HepG2 (cell line): ENCODE measurements around the gene ANKRD42. TPM values are rescaled to one million over a fixed set of nuclear protein-coding genes. Genes with fewer than 3 reads are reported as not detected.

Source experiments
- ATF1 ChIP-seq: IDR thresholded peaks from 2 replicates; pipeline ENCODE4 v1.6.1; 2016; ENCODE audit warnings: mild to moderate bottlenecking, control low read depth
- RARA ChIP-seq: IDR thresholded peaks from 2 replicates; pipeline ENCODE4 v1.6.1; 2016; ENCODE audit warnings: missing genetic modification reagents, missing compliant biosample characterization
- RFX5 ChIP-seq: IDR thresholded peaks from 2 replicates; pipeline ENCODE4 v1.6.1; 2011; ENCODE audit warnings: low read depth, low read length, improper control_type of control experiment
- SYNCRIP ChIP-seq: fragments of 200-400 bp; formaldehyde crosslinking; IDR thresholded peaks from 2 replicates; pipeline ENCODE4 v1.6.1; 2018; ENCODE audit warnings: mild to moderate bottlenecking, low read depth, low read length; ENCODE audit not compliant: insufficient read depth
- THAP11 ChIP-seq: IDR thresholded peaks from 2 replicates; pipeline ENCODE4 v1.6.1; 2016; ENCODE audit warnings: missing biosample characterization, missing genetic modification reagents
- ZNF225 ChIP-seq: sonication (generic); formaldehyde crosslinking; IDR thresholded peaks from 2 replicates; pipeline ENCODE4 v1.4.0; 2020; ENCODE audit warnings: mild to moderate bottlenecking, missing genetic modification reagents
- ZNF251 ChIP-seq: sonication (generic); formaldehyde crosslinking; IDR thresholded peaks from 2 replicates; pipeline ENCODE4 v1.9.0; 2021; ENCODE audit warnings: mild to moderate bottlenecking, missing genetic modification reagents
- ZNF383 ChIP-seq: sonication (generic); formaldehyde crosslinking; IDR thresholded peaks from 2 replicates; pipeline ENCODE4 v1.4.0; 2020; ENCODE audit warnings: missing genetic modification reagents, mild to moderate bottlenecking, borderline replicate concordance
- ZNF563 ChIP-seq: sonication (generic); formaldehyde crosslinking; IDR thresholded peaks from 2 replicates; pipeline ENCODE4 v1.8.0; 2022; ENCODE audit warnings: mild to moderate bottlenecking, moderate library complexity, missing genetic modification reagents
- ZNF652 ChIP-seq: IDR thresholded peaks from 2 replicates; pipeline ENCODE4 v1.6.1; 2016; ENCODE audit warnings: low read depth, borderline replicate concordance
- ZNF749 ChIP-seq: sonication (generic); formaldehyde crosslinking; IDR thresholded peaks from 2 replicates; pipeline ENCODE4 v1.8.0; 2022; ENCODE audit warnings: mild to moderate bottlenecking, missing genetic modification reagents, moderate library complexity, borderline replicate concordance
- polyA plus RNA-seq, 8 experiments: library from polyadenylated mRNA; depleted of rRNA in 3 of 8; stranded (reverse) in 7 of 8; unstranded in 1 of 8; fragments of >200 nt; fragmentation: Illumina TruSeq in 4 of 8; extraction: Trizol in 4 of 8; gene quantifications; 2 replicates each; pipeline versions ENCODE4 v1.2.1 to v1.2.3, GENCODE V29; 2011 to 2016; ENCODE audit warnings: low read depth in 4 of 8, missing spikeins in 1 of 8, mixed read lengths in 1 of 8; ENCODE audit not compliant: insufficient read depth in 1 of 8
- total RNA-seq, 5 experiments: library from RNA; depleted of rRNA; stranded (reverse); fragments of >200 nt; fragmentation: Illumina TruSeq; extraction: Trizol; gene quantifications; 2 replicates each; pipeline ENCODE4 v1.2.3, GENCODE V29; 2016; ENCODE audit warnings: low read depth in 1 of 5
- TF ChIP-seq, protein P1 (sequence below): sonication (generic); formaldehyde crosslinking; IDR thresholded peaks from 2 replicates; pipeline ENCODE4 v1.4.0; 2020; ENCODE audit warnings: missing genetic modification reagents, borderline replicate concordance
- TF ChIP-seq, protein P2 (sequence below): sonication (generic); formaldehyde crosslinking; IDR thresholded peaks from 2 replicates; pipeline ENCODE4 v1.4.0; 2020; ENCODE audit warnings: missing genetic modification reagents, borderline replicate concordance
- TF ChIP-seq, protein P3 (sequence below): sonication (generic); formaldehyde crosslinking; IDR thresholded peaks from 2 replicates; pipeline ENCODE4 v1.4.0; 2020; ENCODE audit warnings: missing genetic modification reagents, borderline replicate concordance

ANKRD42 gene
- total and polyA plus RNA-seq, 2 of the 13 experiments (the other 11 are each of a cell fraction or from before 2014, with no cell fraction given) = 2.2 to 3.7 TPM

DNA sequence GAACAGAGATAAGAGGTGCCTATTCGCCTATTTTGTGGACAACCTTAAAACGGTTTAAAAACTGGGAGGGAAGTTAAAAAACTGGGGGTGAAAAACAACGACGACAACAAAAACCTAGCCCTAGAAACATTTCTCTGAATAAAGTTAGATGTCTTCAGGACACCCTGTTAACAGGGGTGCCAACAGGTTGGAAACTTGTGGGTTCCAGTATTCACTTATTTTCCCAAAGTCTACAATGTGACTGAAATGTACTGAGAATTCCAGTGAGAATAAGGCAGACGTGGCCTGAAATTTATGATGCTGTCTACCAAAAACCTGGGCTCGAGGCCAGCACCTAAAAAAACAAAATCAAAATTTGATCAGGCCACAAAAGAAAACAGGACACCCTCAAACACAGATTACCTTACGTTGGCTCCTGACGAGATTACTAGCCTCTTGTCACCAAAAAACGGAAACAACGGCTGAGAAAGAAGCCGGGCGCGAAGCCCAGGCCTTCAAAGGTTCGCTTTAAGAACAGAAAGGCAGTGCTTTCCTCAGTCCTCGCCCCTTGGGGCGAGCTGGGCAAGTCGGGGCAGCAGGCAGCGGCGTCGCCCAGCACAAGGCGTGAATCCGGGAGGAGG lies 91.7 kb downstream of the ANKRD42 start (continued):
- TF ChIP-seq, protein P1, sequence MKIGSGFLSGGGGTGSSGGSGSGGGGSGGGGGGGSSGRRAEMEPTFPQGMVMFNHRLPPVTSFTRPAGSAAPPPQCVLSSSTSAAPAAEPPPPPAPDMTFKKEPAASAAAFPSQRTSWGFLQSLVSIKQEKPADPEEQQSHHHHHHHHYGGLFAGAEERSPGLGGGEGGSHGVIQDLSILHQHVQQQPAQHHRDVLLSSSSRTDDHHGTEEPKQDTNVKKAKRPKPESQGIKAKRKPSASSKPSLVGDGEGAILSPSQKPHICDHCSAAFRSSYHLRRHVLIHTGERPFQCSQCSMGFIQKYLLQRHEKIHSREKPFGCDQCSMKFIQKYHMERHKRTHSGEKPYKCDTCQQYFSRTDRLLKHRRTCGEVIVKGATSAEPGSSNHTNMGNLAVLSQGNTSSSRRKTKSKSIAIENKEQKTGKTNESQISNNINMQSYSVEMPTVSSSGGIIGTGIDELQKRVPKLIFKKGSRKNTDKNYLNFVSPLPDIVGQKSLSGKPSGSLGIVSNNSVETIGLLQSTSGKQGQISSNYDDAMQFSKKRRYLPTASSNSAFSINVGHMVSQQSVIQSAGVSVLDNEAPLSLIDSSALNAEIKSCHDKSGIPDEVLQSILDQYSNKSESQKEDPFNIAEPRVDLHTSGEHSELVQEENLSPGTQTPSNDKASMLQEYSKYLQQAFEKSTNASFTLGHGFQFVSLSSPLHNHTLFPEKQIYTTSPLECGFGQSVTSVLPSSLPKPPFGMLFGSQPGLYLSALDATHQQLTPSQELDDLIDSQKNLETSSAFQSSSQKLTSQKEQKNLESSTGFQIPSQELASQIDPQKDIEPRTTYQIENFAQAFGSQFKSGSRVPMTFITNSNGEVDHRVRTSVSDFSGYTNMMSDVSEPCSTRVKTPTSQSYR = no peak
- TF ChIP-seq ZNF652 (CRISPR knock-in tag) (no peak), ZNF383 (CRISPR knock-in tag) (no peak), ZNF563 (CRISPR knock-in tag) (no peak), RFX5 (no peak), SYNCRIP (no peak), ZNF225 (CRISPR knock-in tag) (no peak), ZNF251 (no peak), ZNF749 (CRISPR knock-in tag) (no peak), ATF1 (CRISPR knock-in tag) (no peak), RARA (CRISPR knock-in tag) (0 out of 2 replicates have a peak, but pooled peaks have one; percentile 13), THAP11 (CRISPR knock-in tag) (no peak)
- TF ChIP-seq, protein P2, sequence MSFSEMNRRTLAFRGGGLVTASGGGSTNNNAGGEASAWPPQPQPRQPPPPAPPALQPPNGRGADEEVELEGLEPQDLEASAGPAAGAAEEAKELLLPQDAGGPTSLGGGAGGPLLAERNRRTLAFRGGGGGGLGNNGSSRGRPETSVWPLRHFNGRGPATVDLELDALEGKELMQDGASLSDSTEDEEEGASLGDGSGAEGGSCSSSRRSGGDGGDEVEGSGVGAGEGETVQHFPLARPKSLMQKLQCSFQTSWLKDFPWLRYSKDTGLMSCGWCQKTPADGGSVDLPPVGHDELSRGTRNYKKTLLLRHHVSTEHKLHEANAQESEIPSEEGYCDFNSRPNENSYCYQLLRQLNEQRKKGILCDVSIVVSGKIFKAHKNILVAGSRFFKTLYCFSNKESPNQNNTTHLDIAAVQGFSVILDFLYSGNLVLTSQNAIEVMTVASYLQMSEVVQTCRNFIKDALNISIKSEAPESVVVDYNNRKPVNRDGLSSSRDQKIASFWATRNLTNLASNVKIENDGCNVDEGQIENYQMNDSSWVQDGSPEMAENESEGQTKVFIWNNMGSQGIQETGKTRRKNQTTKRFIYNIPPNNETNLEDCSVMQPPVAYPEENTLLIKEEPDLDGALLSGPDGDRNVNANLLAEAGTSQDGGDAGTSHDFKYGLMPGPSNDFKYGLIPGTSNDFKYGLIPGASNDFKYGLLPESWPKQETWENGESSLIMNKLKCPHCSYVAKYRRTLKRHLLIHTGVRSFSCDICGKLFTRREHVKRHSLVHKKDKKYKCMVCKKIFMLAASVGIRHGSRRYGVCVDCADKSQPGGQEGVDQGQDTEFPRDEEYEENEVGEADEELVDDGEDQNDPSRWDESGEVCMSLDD (CRISPR knock-in tag) = no peak
- TF ChIP-seq, protein P3, sequence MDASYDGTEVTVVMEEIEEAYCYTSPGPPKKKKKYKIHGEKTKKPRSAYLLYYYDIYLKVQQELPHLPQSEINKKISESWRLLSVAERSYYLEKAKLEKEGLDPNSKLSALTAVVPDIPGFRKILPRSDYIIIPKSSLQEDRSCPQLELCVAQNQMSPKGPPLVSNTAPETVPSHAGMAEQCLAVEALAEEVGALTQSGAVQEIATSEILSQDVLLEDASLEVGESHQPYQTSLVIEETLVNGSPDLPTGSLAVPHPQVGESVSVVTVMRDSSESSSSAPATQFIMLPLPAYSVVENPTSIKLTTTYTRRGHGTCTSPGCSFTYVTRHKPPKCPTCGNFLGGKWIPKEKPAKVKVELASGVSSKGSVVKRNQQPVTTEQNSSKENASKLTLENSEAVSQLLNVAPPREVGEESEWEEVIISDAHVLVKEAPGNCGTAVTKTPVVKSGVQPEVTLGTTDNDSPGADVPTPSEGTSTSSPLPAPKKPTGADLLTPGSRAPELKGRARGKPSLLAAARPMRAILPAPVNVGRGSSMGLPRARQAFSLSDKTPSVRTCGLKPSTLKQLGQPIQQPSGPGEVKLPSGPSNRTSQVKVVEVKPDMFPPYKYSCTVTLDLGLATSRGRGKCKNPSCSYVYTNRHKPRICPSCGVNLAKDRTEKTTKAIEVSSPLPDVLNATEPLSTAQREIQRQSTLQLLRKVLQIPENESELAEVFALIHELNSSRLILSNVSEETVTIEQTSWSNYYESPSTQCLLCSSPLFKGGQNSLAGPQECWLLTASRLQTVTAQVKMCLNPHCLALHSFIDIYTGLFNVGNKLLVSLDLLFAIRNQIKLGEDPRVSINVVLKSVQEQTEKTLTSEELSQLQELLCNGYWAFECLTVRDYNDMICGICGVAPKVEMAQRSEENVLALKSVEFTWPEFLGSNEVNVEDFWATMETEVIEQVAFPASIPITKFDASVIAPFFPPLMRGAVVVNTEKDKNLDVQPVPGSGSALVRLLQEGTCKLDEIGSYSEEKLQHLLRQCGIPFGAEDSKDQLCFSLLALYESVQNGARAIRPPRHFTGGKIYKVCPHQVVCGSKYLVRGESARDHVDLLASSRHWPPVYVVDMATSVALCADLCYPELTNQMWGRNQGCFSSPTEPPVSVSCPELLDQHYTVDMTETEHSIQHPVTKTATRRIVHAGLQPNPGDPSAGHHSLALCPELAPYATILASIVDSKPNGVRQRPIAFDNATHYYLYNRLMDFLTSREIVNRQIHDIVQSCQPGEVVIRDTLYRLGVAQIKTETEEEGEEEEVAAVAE (CRISPR knock-in tag) = no peak
